ENCODE measurements around the gene GARNL3. TPM values are rescaled to one million over a fixed set of nuclear protein-coding genes. Genes with fewer than 3 reads are reported as not detected.

The GARNL3 gene
- total and polyA plus RNA-seq, 2 donors (not counting 1 experiment from before 2014, with no cell fraction given) = 1.5 to 12.6 TPM

GRCh38 chr9:127244609-127245601, 19.7 kb upstream of the GARNL3 start:
- Mint-ChIP-seq H3K4me1 (peaks cover 11% of the 10 kb centered on the region), H3K27ac (peak overlapping the region; percentile 86), H3K4me3 (peak overlapping the region; percentile 94), H3K27me3 (no peaks in the 10 kb centered on the region), H3K9me3 (ENCODE audit: insufficient read depth) (no peaks in the 10 kb centered on the region)
- no peaks in the 10 kb centered on the region for H3K9me3 ChIP-seq (ENCODE audit: control extremely low read depth in 1 of 3, control insufficient read depth in 2 of 3, insufficient read depth in 1 of 3, low read length in 2 of 3)
- intact Hi-C loops (cut with micrococcal nuclease) = loop anchor here (1.0 kb wide), 8 partner anchors 20 to 331 kb away; partner anchors contain the start of genes LRSAM1, RALGPS1, RPL12 and ZNF79
- ATAC-seq (ENCODE audit: low read depth) (peak; percentile 100), DNase-seq (peak; percentile 93)
- 11% methylated on average over 51 of the region's 53 CpGs for WGBS (ENCODE audit: insufficient coverage)
- ChIA-PET CTCF (interaction anchor here (0.6 to 2.3 kb wide), 4 partner anchors 20 to 155 kb away, joined by 4 to 21 read pairs (median 5); partner anchors contain the start of gene SLC2A8), POLR2A (interaction anchor here (0.9 to 1.3 kb wide), 2 partner anchors 18 to 20 kb away, joined by 3 to 5 read pairs; no protein-coding TSS in a partner anchor)
- H3K79me2 ChIP-seq (ENCODE audit: control insufficient read depth, insufficient read depth, low read length) = no peaks in the 10 kb centered on the region
- no peaks in the 10 kb centered on the region for H4K20me1 ChIP-seq (ENCODE audit: control insufficient read depth, insufficient read depth, low read length, poor library complexity, severe bottlenecking)
- peak overlapping the region in 1 of 2 donors; percentile 18 for H3K27ac ChIP-seq (ENCODE audit: low read length in 2 of 2)
- peak overlapping the region; percentile 96 for H2AFZ ChIP-seq (ENCODE audit: insufficient read depth, low read depth, low read length, poor library complexity, severe bottlenecking)
- peaks cover 5 to 11% of the 10 kb centered on the region in 2 donors for H3K4me1 ChIP-seq (ENCODE audit: control insufficient read depth in 2 of 2, insufficient read depth in 2 of 2, low read length in 2 of 2)
- peak overlapping the region; percentile 86 for H3K4me2 ChIP-seq (replicated peaks; ENCODE audit: low read depth, low read length, poor library complexity, severe bottlenecking)
- peaks cover 0 to 3% (median 0%) of the 10 kb centered on the region in 4 experiments for H3K27me3 ChIP-seq (replicated peaks in 1 of 4; ENCODE audit: control extremely low read depth in 1 of 4, control insufficient read depth in 3 of 4, insufficient read depth in 4 of 4, low read length in 3 of 4)
- no peaks in the 10 kb centered on the region for H3K36me3 ChIP-seq (replicated peaks in 1 of 2; ENCODE audit: control extremely low read depth in 1 of 2, control insufficient read depth in 1 of 2, extremely low read depth in 1 of 2, insufficient read depth in 2 of 2, low read length in 1 of 2)
- H3K9ac ChIP-seq (ENCODE audit: low read length) = peak overlapping the region; percentile 77
- no peak for TF ChIP-seq CTCF (IDR thresholded peaks at IDR 0.05)
- no peak for TF ChIP-seq EZH2 (IDR thresholded peaks at IDR 0.05; ENCODE audit: borderline replicate concordance, insufficient read depth, low read depth, low read length, poor library complexity, severe bottlenecking)
- peak overlapping the region; percentile 50 to 77 (median 66) for H3K4me3 ChIP-seq (ENCODE audit: control extremely low read depth in 1 of 5, extremely low read depth in 1 of 5, insufficient read depth in 1 of 5, low read depth in 2 of 5, low read length in 4 of 5)
